AG04449 (cell line): ENCODE results near the gene PPP1R14B.
A peak's percentile ranks its signal among the peaks of the same experiment; 100 is the strongest.

ENCODE experiments used
- CTCF ChIA-PET: fragments of 350-600 bp; formaldehyde crosslinking; extraction: SDS; loops from one replicate; lab custom pipeline; 2021; ENCODE audit warnings: antibody characterized with exemption; lab: Yijun Ruan, JAX
- POLR2A ChIA-PET: fragments of 400-600, 350-600 bp; formaldehyde crosslinking; extraction: SDS; loops from one replicate; lab custom pipeline; 2020; ENCODE audit warnings: antibody characterized with exemption, inconsistent platforms; lab: Yijun Ruan, JAX
- DNase-seq: peaks from one replicate; pipeline ENCODE4 v3.0.0-alpha.2; 2010; ENCODE audit warnings: low read depth, low spot score
- H3K4me3 ChIP-seq: 2 replicates; pipeline ENCODE4 v1.5.1; 2011; ENCODE audit warnings: low read depth, mild to moderate bottlenecking, control low read depth, low read length
- CTCF ChIP-seq: IDR thresholded peaks from one replicate; pipeline ENCODE4 v1.5.1; 2011; ENCODE audit warnings: mild to moderate bottlenecking, moderate library complexity, low read length, control low read depth, inconsistent platforms; ENCODE audit not compliant: insufficient read depth; ENCODE audit errors: missing control alignments

Gene PPP1R14B

DNA sequence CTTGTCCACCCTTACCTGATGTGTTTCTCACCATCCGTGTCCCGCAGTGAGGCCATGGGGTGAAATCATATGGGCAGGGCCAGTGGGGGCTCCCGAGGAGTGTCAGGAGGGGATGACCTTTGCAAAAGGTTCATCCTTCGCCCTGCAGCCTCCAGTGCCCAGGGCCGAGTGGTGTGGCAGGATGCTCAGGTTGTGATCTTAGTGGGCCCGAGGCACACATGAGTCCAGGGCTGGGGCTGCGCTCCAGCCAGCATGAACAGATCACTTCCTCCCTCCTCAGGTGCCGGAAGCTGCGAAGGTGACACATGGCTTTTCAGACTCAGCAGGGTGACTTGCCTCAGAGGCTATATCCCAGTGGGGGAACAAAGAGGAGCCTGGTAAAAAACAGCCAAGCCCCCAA, 8.7 kb downstream of the PPP1R14B start:
- no peak for TF ChIP-seq CTCF
- ChIA-PET POLR2A (no interaction called here), CTCF (interaction anchor here (1.0 to 3.8 kb wide), 3 partner anchors 13 to 117 kb away, joined by 4 to 25 read pairs (median 4); partner anchors contain the start of gene PLCB3)
- no peak overlapping the region for H3K4me3 ChIP-seq
- no peak for DNase-seq

DNA sequence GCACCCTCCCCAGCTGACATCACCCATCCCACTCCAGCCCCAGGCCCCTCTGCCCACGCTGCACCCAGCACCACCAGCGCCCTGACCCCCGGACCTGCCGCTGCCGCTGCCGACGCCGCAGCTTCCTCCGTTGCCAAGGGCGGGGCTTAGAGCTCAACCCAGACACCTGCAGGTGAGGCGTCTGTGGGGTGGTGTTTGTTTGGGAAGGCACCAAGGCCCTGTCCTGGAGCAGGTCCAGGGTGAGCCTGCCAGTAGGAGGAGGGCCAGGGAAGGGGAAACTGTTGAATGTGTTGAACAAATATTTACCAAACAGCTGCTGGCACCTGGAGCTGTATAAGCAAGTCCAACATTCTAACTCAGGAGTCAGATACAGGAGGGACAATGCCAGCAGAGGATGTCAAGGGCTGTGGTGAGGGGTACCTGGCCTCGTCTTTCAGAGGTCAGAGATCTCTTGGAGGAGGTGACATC, 9.2 kb downstream of the PPP1R14B start:
- ChIA-PET POLR2A (interaction anchor here (0.7 kb wide), 2 partner anchors 8 to 9 kb away, joined by 3 to 4 read pairs; partner anchors contain the start of gene PPP1R14B), CTCF (interaction anchor here (1.0 to 3.8 kb wide), 5 partner anchors 14 to 118 kb away, joined by 3 to 25 read pairs (median 4); partner anchors contain the start of gene PLCB3)
- TF ChIP-seq CTCF: no peak
- DNase-seq: no peak
- no peak overlapping the region for H3K4me3 ChIP-seq

DNA sequence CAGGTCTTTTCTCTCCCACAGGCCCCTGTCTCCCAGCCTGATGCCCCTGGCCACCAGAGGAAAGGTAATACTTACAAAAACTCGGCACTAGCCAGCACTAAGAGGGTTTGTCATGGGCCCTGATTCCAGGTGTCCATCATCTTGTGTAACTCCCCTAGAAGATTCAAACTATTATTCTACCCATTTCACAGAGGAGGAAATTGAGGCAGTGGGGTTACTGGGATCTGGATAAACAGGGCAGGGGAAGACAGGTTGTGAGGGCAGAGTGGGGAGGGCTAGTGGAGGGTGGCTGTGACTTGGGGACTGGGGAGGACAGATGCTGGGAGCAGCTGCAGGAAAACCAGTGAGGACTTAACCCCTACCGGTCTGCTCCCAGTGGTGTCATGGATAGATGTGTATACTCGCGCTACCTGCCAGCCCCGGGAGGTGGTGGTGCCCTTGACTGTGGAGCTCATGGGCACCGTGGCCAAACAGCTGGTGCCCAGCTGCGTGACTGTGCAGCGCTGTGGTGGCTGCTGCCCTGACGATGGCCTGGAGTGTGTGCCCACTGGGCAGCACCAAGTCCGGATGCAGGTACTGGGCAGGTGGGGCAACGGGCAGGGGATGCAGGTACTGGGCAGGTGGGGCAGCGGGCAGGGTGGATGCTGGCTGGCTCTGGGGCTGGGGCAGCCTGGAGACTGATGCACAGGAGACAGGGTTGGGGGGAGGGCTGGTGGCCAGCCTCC, 11.1 kb downstream of the PPP1R14B start:
- DNase-seq: no peak
- H3K4me3 ChIP-seq: peak overlapping the region; percentile 66
- POLR2A ChIA-PET: interaction anchor here (0.7 to 0.9 kb wide), 2 partner anchors 11 to 88 kb away, joined by 3 read pairs; no protein-coding TSS in a partner anchor
- TF ChIP-seq CTCF: no peak
- CTCF ChIA-PET: interaction anchor here (1.0 to 3.8 kb wide), 5 partner anchors 10 to 68 kb away, joined by 3 to 25 read pairs (median 4); partner anchors contain the start of gene PLCB3

- POLR2A ChIA-PET: no interaction called here
- DNase-seq: no peak
Observed at GRCh38 chr11:64234647-64235379, 11.9 kb downstream of the PPP1R14B start.

DNA sequence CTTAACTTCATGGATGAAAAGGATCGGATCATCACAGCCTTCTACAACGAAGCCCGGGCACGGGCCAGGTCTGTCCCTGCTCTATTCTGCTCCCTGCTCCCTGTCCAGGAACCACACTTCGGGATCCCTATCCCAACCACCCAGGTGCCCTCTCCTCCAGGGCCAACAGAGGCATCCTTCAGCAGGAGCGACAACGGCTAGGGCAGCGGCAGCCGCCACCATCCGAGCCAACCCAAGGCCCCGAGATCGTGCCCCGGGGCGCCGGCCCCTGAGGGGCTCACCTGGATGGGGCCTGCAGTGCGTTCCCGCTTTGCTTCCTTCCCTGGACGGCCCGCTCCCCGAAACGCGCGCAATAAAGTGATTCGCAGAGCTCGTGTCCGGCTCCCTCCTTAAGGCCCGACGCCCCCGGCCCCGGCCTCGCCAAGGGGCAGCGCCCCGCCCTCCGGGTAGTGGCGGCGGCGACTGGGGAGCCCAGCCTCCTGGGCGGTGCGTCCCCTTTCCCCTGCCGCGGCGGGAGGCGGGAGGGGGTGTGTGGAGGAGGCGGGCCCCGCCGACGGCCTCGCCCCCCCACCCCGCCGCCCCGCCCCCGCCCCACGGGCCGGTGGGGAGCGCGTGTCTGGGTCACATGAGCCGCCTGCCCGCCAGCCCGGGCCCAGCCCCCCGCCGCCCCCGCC, 12.7 kb downstream of the PPP1R14B start, which contains the start of gene VEGFB:
VEGFB (plus strand) TSS at position 672 of the 674 bp plus-strand sequence. CDS start 250 bp downstream, outside the sequence.
- DNase-seq: no peak
- TF ChIP-seq CTCF: no peak
- POLR2A ChIA-PET: no interaction called here

More at GRCh38 chr11:64234647-64235379, 11.9 kb downstream of the PPP1R14B start:
- no peak for TF ChIP-seq CTCF
- CTCF ChIA-PET: interaction anchor here (1.0 kb wide), 1 partner anchor 31 kb away, joined by 4 read pairs; no protein-coding TSS in a partner anchor
- peak overlapping the region; percentile 66 for H3K4me3 ChIP-seq

More for the DNA sequence above, 12.7 kb downstream of the PPP1R14B start, which contains the start of gene VEGFB:
- H3K4me3 ChIP-seq: peak within 1 kb of the TSS; percentile 66
- CTCF ChIA-PET: interaction anchor here (1.4 kb wide), 1 partner anchor 30 kb away, joined by 5 read pairs; no protein-coding TSS in a partner anchor
